CD4-positive, alpha-beta T cell (primary cell): ENCODE measurements around the gene CRTAP. TPM values are rescaled to one million over a fixed set of nuclear protein-coding genes. Genes with fewer than 3 reads are reported as not detected.
"Not testable (repeated sequence)": the region's sequence is repeated elsewhere in the genome, so short reads cannot be mapped to it uniquely, and the experiment has no call there.

Source experiments
- ATAC-seq: fragments of 200-7000 bp; cut with Tn5 transposase; one replicate; pipeline ENCODE4 v1.10.0; 2022; ENCODE audit warnings: mild to moderate bottlenecking; ENCODE audit not compliant: poor library complexity
- CTCF ChIA-PET: fragments of 350-600 bp; sonication (Branson Sonifier 250); formaldehyde crosslinking; loops from one replicate; lab custom pipeline; 2021; ENCODE audit warnings: antibody characterized with exemption, inconsistent platforms; lab: Charles Lee
- POLR2A ChIA-PET: fragments of 350-600 bp; sonication (Branson Sonifier 250); formaldehyde crosslinking; loops from one replicate; lab custom pipeline; 2021; ENCODE audit warnings: antibody characterized with exemption, inconsistent platforms; lab: Charles Lee
- DNase-seq, 14 experiments: peaks; one replicate each; pipeline ENCODE4 v3.0.0-alpha.2; 2013 to 2020; ENCODE audit warnings: mixed read lengths in 2 of 14
- H3K27ac ChIP-seq, 2 donors: one replicate each; pipeline versions ENCODE4 v1.5.1 to v1.7.0; 2013; ENCODE audit warnings: low read length in 2 of 2, low read depth in 1 of 2, mild to moderate bottlenecking in 1 of 2
- H3K27me3 ChIP-seq, 2 experiments: 1 replicate in 1 of 2; 2 replicates in 1 of 2; pipeline versions ENCODE4 v1.6.1 to v1.7.0; 2013; ENCODE audit warnings: low read length in 2 of 2, control low read depth in 1 of 2, mild to moderate bottlenecking in 1 of 2, moderate library complexity in 1 of 2; ENCODE audit not compliant: insufficient read depth in 2 of 2, control insufficient read depth in 1 of 2
- H3K36me3 ChIP-seq: one replicate; pipeline ENCODE4 v1.6.1; 2013; ENCODE audit warnings: low read length, control low read depth; ENCODE audit not compliant: insufficient read depth
- H3K4me1 ChIP-seq: one replicate; pipeline ENCODE4 v1.6.1; 2013; ENCODE audit warnings: low read length, control low read depth; ENCODE audit not compliant: insufficient read depth
- H3K4me3 ChIP-seq: one replicate; pipeline ENCODE4 v1.5.1; 2013; ENCODE audit warnings: mild to moderate bottlenecking, low read length, moderate library complexity
- H3K9me3 ChIP-seq, 2 experiments: 1 replicate in 1 of 2; 2 replicates in 1 of 2; pipeline versions ENCODE4 v1.6.1 to v1.7.0; 2013; ENCODE audit warnings: low read length in 2 of 2, mild to moderate bottlenecking in 2 of 2, control low read depth in 1 of 2, moderate library complexity in 1 of 2; ENCODE audit not compliant: control insufficient read depth in 1 of 2, insufficient read depth in 1 of 2
- H3K27ac Mint-ChIP-seq: one replicate; pipeline ENCODE4 v1.8.0; 2020; ENCODE audit warnings: mixed read lengths
- H3K27me3 Mint-ChIP-seq: one replicate; pipeline ENCODE4 v1.8.0; 2021; ENCODE audit warnings: mixed read lengths
- H3K36me3 Mint-ChIP-seq: one replicate; pipeline ENCODE4 v1.8.0; 2021; ENCODE audit warnings: low read depth, mixed read lengths
- H3K4me1 Mint-ChIP-seq: one replicate; pipeline ENCODE4 v1.8.0; 2021; ENCODE audit warnings: low read depth, mixed read lengths
- H3K4me3 Mint-ChIP-seq: one replicate; pipeline ENCODE4 v1.8.0; 2020; ENCODE audit warnings: mild to moderate bottlenecking, mixed read lengths
- H3K9me3 Mint-ChIP-seq: one replicate; pipeline ENCODE4 v1.8.0; 2020; ENCODE audit warnings: mixed read lengths
- CTCF ChIP-seq: fragments of 200-600 bp; IDR thresholded peaks from one replicate; pipeline ENCODE4 v1.8.0; 2022; ENCODE audit warnings: antibody characterized with exemption, mild to moderate bottlenecking
- intact Hi-C, 2 experiments: fragments of 100-400 bp; cut with DNase I in 1 of 2; cut with micrococcal nuclease in 1 of 2; formaldehyde crosslinking; loops; one replicate each; pipeline versions ENCODE4 v1.15.1 to v1.9.0; 2023 to 2025; cut with DNase I, micrococcal nuclease
- total RNA-seq, 174 experiments: library from RNA in 2 of 174; stranded (reverse) in 2 of 174; gene quantifications; one replicate each; pipeline ENCODE4 v1.2.3 and lab custom pipeline; 2021 to 2026

The CRTAP gene
- total RNA-seq, 2 experiments from 2014 or later: 38.2 to 40.3 TPM

DNA sequence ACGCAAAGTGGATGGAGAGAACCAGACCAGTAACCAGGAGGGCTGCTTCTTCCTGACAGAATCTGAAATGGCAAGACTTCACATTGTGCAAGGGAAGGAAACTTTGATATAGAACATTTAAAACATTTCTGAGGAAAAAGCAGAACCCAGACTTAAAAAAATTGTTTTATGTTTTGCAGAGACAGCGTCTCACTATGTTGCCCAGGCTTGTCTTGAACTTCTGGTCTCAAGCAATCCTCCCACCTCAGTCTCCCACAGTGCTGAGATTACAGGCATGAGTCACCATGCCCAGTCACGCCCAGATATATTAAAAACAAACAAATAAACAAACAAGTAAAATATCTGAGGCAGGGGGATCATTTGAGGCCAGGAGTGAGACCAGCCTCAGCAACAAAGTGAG is 46.2 kb downstream of the CRTAP start:
- H3K27ac ChIP-seq: no peak overlapping the region
- Mint-ChIP-seq H3K27me3 (peaks cover 50% of the 10 kb centered on the region), H3K4me1 (no peaks in the 10 kb centered on the region), H3K4me3 (no peak overlapping the region), H3K36me3 (no peaks in the 10 kb centered on the region), H3K9me3 (no peaks in the 10 kb centered on the region), H3K27ac (no peak overlapping the region)
- H3K36me3 ChIP-seq: no peaks in the 10 kb centered on the region
- H3K4me1 ChIP-seq: no peaks in the 10 kb centered on the region
- CTCF ChIA-PET: no interaction called here
- intact Hi-C loops: no loop called here
- H3K27me3 ChIP-seq: peaks cover 4 to 8% of the 10 kb centered on the region in 2 experiments
- POLR2A ChIA-PET: no interaction called here
- H3K4me3 ChIP-seq: no peak overlapping the region
- H3K9me3 ChIP-seq: no peaks in the 10 kb centered on the region
- no peak for TF ChIP-seq CTCF
- DNase-seq (no peak), ATAC-seq (no peak)

DNA sequence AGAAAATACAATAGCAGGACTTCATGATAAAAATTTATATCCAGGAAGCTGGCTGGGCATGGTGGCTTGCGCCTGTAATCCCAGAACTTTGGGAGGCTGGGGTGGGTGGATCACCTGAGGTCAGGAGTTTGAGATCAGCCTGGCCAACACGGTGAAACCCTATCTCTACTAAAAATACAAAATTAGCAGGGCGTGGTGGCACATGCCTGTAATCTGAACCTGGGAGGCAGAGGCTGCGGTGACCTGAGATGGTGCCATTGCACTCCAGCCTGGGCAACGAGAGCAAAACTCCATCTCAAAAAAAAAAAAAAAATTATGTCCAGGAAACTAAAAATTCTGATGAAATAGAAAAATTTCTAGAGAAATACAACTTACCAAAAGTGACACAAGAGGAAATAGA is 48.8 kb downstream of the CRTAP start:
- ATAC-seq, H3K9me3 ChIP-seq, CTCF ChIA-PET, H3K4me1 Mint-ChIP-seq, H3K27me3 ChIP-seq, H3K9me3 Mint-ChIP-seq, H3K36me3 Mint-ChIP-seq, H3K4me3 ChIP-seq, H3K4me1 ChIP-seq, POLR2A ChIA-PET, H3K4me3 Mint-ChIP-seq, intact Hi-C loops, H3K27ac ChIP-seq, DNase-seq, H3K36me3 ChIP-seq, H3K27ac Mint-ChIP-seq: not testable (repeated sequence)
- peaks cover 27% of the 10 kb centered on the region for H3K27me3 Mint-ChIP-seq

DNA sequence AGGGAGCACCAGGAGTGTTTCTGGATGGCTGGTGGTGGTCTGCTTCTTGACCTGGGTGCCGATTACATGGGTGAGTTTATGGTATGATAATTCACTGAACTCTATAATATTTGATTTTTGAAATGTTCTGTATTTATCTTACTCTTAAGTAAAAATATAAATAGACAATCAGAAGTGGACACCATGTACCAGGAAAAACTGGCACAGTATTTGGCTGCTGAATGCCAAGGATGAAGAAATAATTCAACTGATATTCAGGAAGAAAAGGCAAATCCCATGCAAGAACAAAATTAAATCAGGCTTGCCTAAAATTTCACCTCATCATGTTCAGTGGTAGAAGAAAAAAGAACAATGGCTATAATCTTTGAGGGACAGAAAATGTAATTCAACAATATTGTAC is 51.6 kb downstream of the CRTAP start:
- ATAC-seq (no peak), DNase-seq (no peak)
- H3K27ac ChIP-seq: no peak overlapping the region
- H3K4me1 ChIP-seq: no peaks in the 10 kb centered on the region
- peaks cover 4% of the 10 kb centered on the region for H3K27me3 Mint-ChIP-seq
- no peak for TF ChIP-seq CTCF
- no peak overlapping the region for H3K4me3 ChIP-seq
- no peak overlapping the region for H3K4me3 Mint-ChIP-seq
- no peaks in the 10 kb centered on the region for H3K36me3 Mint-ChIP-seq
- H3K27ac Mint-ChIP-seq: no peak overlapping the region
- H3K9me3 Mint-ChIP-seq: no peaks in the 10 kb centered on the region
- ChIA-PET CTCF (no interaction called here), POLR2A (no interaction called here)
- no peaks in the 10 kb centered on the region for H3K9me3 ChIP-seq
- intact Hi-C loops: no loop called here
- H3K36me3 ChIP-seq: no peaks in the 10 kb centered on the region
- no peaks in the 10 kb centered on the region for H3K4me1 Mint-ChIP-seq
- H3K27me3 ChIP-seq: no peaks in the 10 kb centered on the region

GRCh38 chr3:33166095-33166494 is 52.3 kb downstream of the CRTAP start:
- no peak for TF ChIP-seq CTCF
- DNase-seq (no peak), ATAC-seq (no peak)
- Mint-ChIP-seq H3K36me3 (no peaks in the 10 kb centered on the region), H3K27me3 (peaks cover 4% of the 10 kb centered on the region), H3K4me1 (no peaks in the 10 kb centered on the region), H3K27ac (no peak overlapping the region), H3K9me3 (no peaks in the 10 kb centered on the region), H3K4me3 (no peak overlapping the region)
- ChIA-PET CTCF (no interaction called here), POLR2A (no interaction called here)
- H3K9me3 ChIP-seq: no peaks in the 10 kb centered on the region
- H3K27ac ChIP-seq: no peak overlapping the region
- H3K4me1 ChIP-seq: no peaks in the 10 kb centered on the region
- intact Hi-C loops: no loop called here
- H3K36me3 ChIP-seq: no peaks in the 10 kb centered on the region
- H3K4me3 ChIP-seq: no peak overlapping the region
- H3K27me3 ChIP-seq: no peaks in the 10 kb centered on the region
